Measurements from ENCODE around the gene MON2. TPM values are rescaled to one million over a fixed set of nuclear protein-coding genes. Genes with fewer than 3 reads are reported as not detected.

Gene MON2
- total and polyA plus RNA-seq, 10 of the 15 experiments (the other 5 are each of a cell fraction or from before 2014, with no cell fraction given): 5.4 to 34.3 (median 23.4) TPM

GRCh38 chr12:62472472-62472871 is 5.8 kb downstream of the MON2 start (continued):
- TF ChIP-seq ATF2 (IDR thresholded peaks at IDR 0.05; ENCODE audit: low read length) (no peak), YBX1 (IDR thresholded peaks at IDR 0.05) (no peak), TBL1XR1 (IDR thresholded peaks at IDR 0.05; ENCODE audit: low read depth, low read length) (no peak), NRF1 (conservative IDR thresholded peaks at IDR 0.05; ENCODE audit: low read depth, low read length) (no peak), STAT1 (conservative IDR thresholded peaks at IDR 0.05) (no peak), TARDBP (IDR thresholded peaks at IDR 0.05; ENCODE audit: borderline replicate concordance) (no peak)

- in situ Hi-C loops (cut with MboI): no loop called here
- CTCF ChIA-PET: interaction anchor here (0.6 to 1.3 kb wide), 2 partner anchors 15 to 110 kb away, joined by 3 to 4 read pairs; partner anchors contain the start of gene MON2
- Histone ChIP-seq H3K9ac (ENCODE audit: control insufficient read depth, insufficient read depth, low read length) (no peak overlapping the region), H3K4me1 (ENCODE audit: control insufficient read depth, insufficient read depth, low read length) (no peaks in the 10 kb centered on the region; the same call in 1 of the 2 replicates), H3K36me3 (ENCODE audit: control insufficient read depth in 2 of 2, insufficient read depth in 2 of 2, low read length in 1 of 2) (peaks cover 2 to 4% of the 10 kb centered on the region in 2 experiments; a peak in 3 of 4 replicates), H3K4me3 (no peak overlapping the region), H3K27me3 (replicated peaks in 1 of 2; ENCODE audit: control insufficient read depth in 2 of 2, insufficient read depth in 2 of 2, low read length in 1 of 2) (no peaks in the 10 kb centered on the region), H4K20me1 (ENCODE audit: control insufficient read depth, insufficient read depth) (no peaks in the 10 kb centered on the region), H3K9me3 (replicated peaks; ENCODE audit: control insufficient read depth, insufficient read depth, low read length) (no peaks in the 10 kb centered on the region; the same call in 2 of the 3 replicates), H3K4me2 (ENCODE audit: control insufficient read depth, insufficient read depth) (no peak overlapping the region; the same call in 1 of the 2 replicates), H2AFZ (ENCODE audit: control insufficient read depth, low read depth, low read length) (no peak overlapping the region), H3K27ac (ENCODE audit: control insufficient read depth, insufficient read depth) (no peak overlapping the region), H3K79me2 (ENCODE audit: control insufficient read depth, insufficient read depth, low read length) (peaks cover 27% of the 10 kb centered on the region)
- TF ChIP-seq NR2F1 (conservative IDR thresholded peaks at IDR 0.05) (no peak), PAX5 (IDR thresholded peaks at IDR 0.05; ENCODE audit: borderline replicate concordance, low read depth, low read length) (peak; percentile 83; the same call in 1 of the 2 replicates)
- RAD21 ChIA-PET (ENCODE audit: unreplicated experiment): interaction anchor here (0.7 kb wide), 1 partner anchor 185 kb away, joined by 3 read pairs; no protein-coding TSS in a partner anchor
- ATAC-seq (peak; percentile 32), FAIRE-seq (no peak), DNase-seq (ENCODE audit: low read depth, low spot score) (no peak)
- no TSS peak for BruUV-seq (replicated peaks)
- 75% methylated on average over 4 of the region's 4 CpGs for WGBS (ENCODE audit: insufficient coverage, insufficient replicate concordance, low lambda C conversion rate, missing lambda C conversion rate)
- POLR2A ChIA-PET: interaction anchor here (1.0 kb wide), 1 partner anchor 12 kb away, joined by 3 read pairs; no protein-coding TSS in a partner anchor
- SMC1A ChIA-PET (ENCODE audit: uncharacterized antibody, unreplicated experiment): interaction anchor here (1.6 to 2.8 kb wide), 2 partner anchors 15 to 47 kb away, joined by 3 to 11 read pairs; partner anchors contain the start of gene MON2
- intact Hi-C loops (cut with micrococcal nuclease; ENCODE audit: unreplicated experiment): no loop called here
Observed at GRCh38 chr12:62481843-62482540, 15.4 kb downstream of the MON2 start.
